ENCODE measurements around the gene CLCN5.
A peak's percentile ranks its signal among the peaks of the same experiment; 100 is the strongest.

CLCN5 gene

GRCh38 chrX:50049228-50049627, 126.8 kb downstream of the CLCN5 start:
- no peak for DNase-seq (ENCODE audit: low read depth)
- TF ChIP-seq, protein P1, sequence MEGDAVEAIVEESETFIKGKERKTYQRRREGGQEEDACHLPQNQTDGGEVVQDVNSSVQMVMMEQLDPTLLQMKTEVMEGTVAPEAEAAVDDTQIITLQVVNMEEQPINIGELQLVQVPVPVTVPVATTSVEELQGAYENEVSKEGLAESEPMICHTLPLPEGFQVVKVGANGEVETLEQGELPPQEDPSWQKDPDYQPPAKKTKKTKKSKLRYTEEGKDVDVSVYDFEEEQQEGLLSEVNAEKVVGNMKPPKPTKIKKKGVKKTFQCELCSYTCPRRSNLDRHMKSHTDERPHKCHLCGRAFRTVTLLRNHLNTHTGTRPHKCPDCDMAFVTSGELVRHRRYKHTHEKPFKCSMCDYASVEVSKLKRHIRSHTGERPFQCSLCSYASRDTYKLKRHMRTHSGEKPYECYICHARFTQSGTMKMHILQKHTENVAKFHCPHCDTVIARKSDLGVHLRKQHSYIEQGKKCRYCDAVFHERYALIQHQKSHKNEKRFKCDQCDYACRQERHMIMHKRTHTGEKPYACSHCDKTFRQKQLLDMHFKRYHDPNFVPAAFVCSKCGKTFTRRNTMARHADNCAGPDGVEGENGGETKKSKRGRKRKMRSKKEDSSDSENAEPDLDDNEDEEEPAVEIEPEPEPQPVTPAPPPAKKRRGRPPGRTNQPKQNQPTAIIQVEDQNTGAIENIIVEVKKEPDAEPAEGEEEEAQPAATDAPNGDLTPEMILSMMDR (IDR thresholded peaks at IDR 0.05; ENCODE audit: low read length, missing control alignments): no peak
- H3K4me3 ChIP-seq (replicated peaks; ENCODE audit: low read depth, low read length): no peak overlapping the region

GRCh38 chrX:50054147-50054546, 131.8 kb downstream of the CLCN5 start:
- TF ChIP-seq, protein P1 (IDR thresholded peaks at IDR 0.05; ENCODE audit: low read length, missing control alignments): no peak
- DNase-seq (ENCODE audit: low read depth): peak; percentile 8
- no peak overlapping the region for H3K4me3 ChIP-seq (replicated peaks; ENCODE audit: low read depth, low read length)

DNA sequence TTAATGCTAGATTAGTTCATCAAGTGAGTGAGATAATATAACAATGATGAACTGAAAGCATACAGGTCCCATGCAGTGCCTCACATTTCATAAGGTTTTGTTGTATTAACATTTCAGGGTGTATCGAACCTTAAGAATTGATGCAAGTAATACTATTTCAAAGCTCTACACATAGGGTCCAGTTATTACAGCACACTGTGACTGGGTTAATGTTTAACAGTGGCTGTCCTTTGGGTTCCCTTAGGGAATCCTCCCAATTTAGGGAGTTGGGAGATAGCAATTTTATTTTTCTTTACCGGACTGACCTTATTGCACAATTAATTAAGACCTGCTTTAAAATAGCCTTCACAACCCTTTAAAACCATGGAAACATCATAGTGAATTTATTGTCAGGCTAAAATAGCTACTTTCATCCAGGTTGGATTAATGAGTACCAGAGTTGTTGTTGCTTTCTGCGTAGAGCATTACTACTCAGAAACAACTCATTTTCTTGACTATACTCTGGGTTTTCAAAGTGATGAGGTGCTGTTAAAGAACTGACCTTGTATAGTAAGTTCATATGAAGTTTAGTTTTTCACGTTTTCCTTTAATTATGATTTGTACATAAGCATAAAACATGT, 144.0 kb downstream of the CLCN5 start:
- no peak for DNase-seq (ENCODE audit: low read depth)
- TF ChIP-seq, protein P1 (IDR thresholded peaks at IDR 0.05; ENCODE audit: low read length, missing control alignments): no peak
- no peak overlapping the region for H3K4me3 ChIP-seq (replicated peaks; ENCODE audit: low read depth, low read length)

DNA sequence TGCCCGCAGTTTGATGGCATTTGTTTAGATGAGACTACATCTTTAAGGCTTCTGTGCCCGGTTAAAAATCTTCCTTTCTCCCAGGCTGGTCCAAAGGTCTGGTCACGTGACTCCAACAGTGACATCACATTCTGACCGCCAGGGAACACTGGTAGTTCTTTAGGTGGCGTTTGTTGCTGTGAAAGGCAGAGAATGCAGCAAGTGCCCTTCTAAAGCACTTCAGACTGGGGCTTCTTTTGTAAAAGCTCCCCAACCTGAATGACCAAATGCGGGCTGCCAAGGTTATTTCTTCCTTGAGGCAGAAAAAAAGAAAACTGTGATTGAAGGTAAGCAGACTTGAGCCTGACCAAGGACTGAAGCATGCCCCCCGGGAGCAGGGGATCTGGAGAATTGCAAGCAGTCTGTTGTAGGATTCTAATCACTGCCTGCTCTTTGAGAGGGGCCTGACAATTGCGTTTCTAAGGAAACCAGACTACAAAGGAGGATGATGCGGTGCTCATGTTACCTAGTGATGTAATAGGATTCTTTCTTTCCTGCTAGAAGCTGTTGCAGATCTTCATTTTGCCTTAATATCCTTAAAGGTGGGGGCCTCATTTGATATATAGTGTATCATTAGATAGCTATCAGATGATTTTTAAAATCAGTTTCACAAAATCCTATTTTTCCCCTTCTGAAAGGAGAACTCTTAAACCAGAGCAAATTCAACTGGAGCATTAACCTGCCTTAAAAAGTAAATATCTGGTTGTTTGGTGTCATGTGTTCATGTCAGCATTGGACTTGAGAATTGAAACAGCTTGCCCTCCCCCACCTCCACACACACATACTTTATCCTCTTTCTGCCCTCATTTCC, 145.3 kb downstream of the CLCN5 start:
- peak; percentile 52 for DNase-seq (ENCODE audit: low read depth)
- TF ChIP-seq, protein P1 (IDR thresholded peaks at IDR 0.05; ENCODE audit: low read length, missing control alignments): no peak
- no peak overlapping the region for H3K4me3 ChIP-seq (replicated peaks; ENCODE audit: low read depth, low read length)

GRCh38 chrX:50068285-50068563, 145.8 kb downstream of the CLCN5 start:
- TF ChIP-seq, protein P1 (IDR thresholded peaks at IDR 0.05; ENCODE audit: low read length, missing control alignments): no peak
- DNase-seq (ENCODE audit: low read depth): no peak
- H3K4me3 ChIP-seq (replicated peaks; ENCODE audit: low read depth, low read length): no peak overlapping the region

DNA sequence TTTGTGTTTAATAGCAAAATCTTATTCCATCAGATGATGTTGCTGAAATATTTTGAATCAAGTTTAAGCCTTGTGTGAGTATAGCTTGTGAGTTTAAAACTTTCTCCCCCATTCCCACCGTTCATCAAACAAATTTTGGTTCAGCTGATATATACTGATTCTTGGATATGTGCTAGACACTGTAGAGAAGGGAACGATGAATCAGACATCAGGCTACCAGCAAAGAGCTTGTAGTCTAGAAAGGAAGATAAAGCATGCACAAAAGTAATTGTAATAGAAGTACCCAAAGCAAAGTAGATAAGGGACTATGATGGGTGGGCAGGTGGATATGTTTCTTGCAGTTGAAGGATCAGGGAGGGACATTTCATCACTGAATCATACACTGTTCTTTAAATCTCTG, 146.5 kb downstream of the CLCN5 start:
- TF ChIP-seq, protein P1 (IDR thresholded peaks at IDR 0.05; ENCODE audit: low read length, missing control alignments): no peak
- DNase-seq (ENCODE audit: low read depth): no peak
- no peak overlapping the region for H3K4me3 ChIP-seq (replicated peaks; ENCODE audit: low read depth, low read length)
